Activated CD4-positive, alpha-beta T cell treated with anti-CD3 and anti-CD28 coated beads, Interleukin-10, Interleukin-2, amounts not matched to agents 100 ng/mL and 50 ng/mL, durations not matched to agents 16 hours and 8 hours (primary cell): ENCODE results near the gene GGTLC3.
"Not testable (repeated sequence)": the region's sequence is repeated elsewhere in the genome, so short reads cannot be mapped to it uniquely, and the experiment has no call there.

Experiments
- DNase-seq: peaks from one replicate; pipeline ENCODE4 v3.0.0-alpha.2; 2020

The GGTLC3 gene

GRCh38 chr22:18518061-18518460 is at the start of gene GGTLC3:
Gene GGTLC3 (minus strand): TSS chr22:18518161. CDS start chr22:18517897, 264 bp downstream.
- DNase-seq: not testable (repeated sequence)

DNA sequence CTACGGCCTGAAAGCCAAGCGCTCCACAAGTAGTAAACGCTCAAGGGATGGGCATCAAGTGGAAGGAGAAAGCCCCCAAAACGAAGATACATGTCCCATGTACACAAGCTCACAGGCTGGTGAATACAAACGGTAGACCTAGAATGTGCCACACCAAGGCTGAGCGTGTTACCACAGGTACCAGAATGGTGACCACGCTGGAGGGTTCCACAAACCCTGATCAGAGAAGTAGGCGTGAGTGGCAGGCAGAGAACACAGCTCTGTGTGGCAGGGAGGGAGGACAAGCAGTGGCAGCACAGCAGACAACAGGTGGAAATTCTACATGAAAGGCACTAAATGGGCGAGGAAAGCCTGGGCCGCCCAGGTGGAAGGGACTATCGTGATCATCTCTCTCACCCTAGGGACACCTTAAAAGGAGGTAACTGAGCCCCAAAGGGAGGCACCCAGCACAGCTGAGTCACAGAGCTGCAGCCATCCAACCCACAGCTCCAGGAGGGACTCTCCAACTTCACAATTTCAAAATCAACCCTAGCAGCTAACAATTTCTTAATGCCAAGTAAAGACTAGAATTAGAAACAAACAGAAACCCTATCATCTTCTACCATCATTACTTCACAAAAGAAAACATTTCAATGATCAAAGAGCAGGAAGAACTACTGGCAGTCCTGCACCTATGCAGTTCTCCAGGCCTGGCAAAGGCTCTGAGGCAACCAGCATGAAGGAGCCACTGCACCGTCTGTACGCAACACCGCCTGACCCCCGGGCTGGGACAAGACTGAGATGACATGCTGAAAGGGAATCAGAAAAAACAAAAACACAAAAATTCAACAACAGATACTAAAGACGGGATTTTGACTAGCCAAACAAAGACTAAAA is 42.4 kb upstream of the GGTLC3 start:
- DNase-seq: not testable (repeated sequence)

- DNase-seq: not testable (repeated sequence)
Measured at GRCh38 chr22:18558939-18559338, 41.0 kb upstream of the GGTLC3 start.

DNA sequence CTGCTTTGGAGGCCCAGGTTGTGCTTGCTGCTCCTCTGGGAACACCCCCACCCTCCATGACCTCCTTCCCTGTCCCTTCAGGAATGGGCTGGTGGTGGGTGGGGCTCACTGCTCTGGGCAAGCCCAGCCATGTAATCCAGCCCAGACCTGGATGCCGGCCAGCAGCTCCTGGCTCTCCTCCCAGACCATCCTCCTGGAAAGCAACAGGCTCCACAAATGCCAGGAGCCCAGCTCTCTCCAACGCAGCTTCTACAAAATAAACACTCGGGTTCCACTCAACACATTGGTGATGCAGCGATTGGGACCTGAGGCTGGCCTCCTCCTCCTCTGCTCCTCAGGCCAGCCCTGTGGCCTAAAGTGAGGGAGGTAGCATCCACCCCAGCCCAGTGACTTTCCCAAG is 40.6 kb upstream of the GGTLC3 start:
- not testable (repeated sequence) for DNase-seq

DNA sequence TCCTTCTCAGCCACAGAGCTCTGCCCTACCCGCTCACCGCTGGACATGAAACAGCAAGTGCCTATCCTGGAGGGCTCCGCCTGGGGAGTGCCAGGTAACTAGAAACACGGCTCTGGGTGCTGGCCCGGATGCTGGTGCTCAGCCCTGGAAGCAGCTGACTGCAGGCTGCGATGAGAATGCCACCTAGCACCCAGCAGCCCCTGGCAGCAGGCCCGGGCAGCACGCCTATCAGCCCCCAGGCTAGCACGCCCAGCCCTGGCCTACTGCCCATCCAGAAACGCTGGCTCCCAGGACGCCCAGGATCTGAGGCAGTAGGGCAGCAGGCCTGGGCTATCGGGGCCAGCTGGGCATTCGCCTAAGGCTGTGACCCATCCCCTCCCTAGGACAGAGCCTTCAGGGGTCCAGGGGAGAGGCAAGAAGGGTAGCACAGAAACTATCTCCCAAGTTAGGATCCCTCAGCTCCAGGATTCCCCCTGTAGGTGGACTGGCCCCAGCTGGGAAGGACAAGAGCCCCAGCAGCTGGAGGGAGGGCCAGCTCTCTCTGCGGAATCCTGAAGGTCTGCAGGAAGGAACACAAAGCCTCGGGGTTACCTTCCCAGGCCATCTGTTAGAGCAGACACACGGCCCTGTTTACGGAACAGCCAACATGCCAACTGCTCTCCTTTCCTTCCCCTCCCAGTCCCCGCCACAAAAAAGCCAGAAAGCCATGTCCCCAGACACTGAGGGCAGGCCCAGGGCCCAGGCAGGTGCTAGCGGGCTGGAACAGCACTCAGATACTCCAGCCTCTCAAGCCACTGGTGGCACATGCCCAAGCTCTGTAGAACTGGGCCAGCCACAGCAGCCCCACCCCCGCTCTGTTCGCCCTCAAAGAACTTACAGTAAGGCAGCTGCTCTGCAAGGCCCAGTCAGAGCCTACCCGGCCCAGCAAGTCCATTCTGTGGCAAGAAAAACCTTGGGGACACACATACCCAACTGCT is 36.6 kb upstream of the GGTLC3 start:
- DNase-seq: not testable (repeated sequence)

GRCh38 chr22:18552839-18553597 is 35.1 kb upstream of the GGTLC3 start:
- not testable (repeated sequence) for DNase-seq

DNA sequence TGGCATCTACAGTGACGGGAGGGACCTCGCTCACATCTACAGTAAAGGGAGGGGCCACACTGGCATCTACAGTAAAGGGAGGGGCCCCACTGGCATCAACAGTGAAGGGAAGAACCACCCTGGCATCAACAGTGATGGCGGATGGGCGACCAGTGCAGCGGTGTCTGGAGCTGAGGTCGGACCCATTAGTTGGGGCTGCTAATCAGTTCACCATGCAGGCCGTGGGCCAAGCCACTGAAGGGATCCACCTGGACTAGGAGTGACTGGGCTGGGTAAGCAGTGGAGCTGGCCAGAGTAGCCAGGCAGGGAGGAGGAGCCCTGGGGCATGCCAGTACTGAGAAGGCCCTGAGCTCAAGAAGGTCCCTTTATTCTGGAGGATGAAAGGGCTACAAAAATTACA is 33.1 kb upstream of the GGTLC3 start:
- not testable (repeated sequence) for DNase-seq

DNA sequence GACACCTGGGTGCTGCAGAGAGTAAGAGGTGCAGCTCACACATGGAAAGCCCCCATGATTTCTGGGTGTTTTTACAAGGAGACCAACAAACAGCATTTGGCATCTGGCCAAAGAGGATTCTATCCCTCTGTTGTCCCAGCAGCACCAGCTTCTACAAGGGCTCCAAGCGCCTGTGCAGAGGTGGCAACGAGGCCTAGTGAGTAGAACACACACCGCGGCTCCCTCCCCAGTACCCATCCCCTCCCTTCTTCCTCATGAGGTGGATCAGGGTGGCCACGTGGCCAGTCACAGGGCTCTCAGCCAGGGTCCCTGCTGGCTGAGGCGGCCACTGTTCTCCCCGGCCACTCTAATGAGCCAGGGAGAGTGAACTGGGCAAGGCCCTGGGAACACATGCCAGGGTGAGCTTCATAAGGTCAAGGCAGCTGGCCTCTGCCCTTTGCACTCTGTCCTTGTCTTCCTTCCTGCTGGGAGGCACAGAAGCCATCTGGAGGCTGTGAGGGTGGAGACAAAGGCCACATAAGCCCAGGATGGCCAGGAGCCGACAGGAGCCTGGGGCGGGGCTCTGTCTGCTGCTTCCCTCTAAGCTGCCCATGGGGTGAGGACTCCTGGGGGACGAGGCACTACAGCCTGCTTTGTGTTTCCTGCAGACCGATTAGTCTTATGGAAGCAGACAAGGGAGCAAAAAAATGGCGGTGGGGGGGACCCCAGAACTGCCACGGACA is 31.7 kb upstream of the GGTLC3 start:
- DNase-seq: not testable (repeated sequence)

GRCh38 chr22:18544615-18545014 is 26.7 kb upstream of the GGTLC3 start:
- DNase-seq: not testable (repeated sequence)

- DNase-seq: not testable (repeated sequence)
Measured at GRCh38 chr22:18543400-18543799, 25.4 kb upstream of the GGTLC3 start.

- DNase-seq: not testable (repeated sequence)
Measured at GRCh38 chr22:18539994-18540393, 22.0 kb upstream of the GGTLC3 start.

GRCh38 chr22:18534315-18534714 is 16.4 kb upstream of the GGTLC3 start:
- DNase-seq: not testable (repeated sequence)

DNA sequence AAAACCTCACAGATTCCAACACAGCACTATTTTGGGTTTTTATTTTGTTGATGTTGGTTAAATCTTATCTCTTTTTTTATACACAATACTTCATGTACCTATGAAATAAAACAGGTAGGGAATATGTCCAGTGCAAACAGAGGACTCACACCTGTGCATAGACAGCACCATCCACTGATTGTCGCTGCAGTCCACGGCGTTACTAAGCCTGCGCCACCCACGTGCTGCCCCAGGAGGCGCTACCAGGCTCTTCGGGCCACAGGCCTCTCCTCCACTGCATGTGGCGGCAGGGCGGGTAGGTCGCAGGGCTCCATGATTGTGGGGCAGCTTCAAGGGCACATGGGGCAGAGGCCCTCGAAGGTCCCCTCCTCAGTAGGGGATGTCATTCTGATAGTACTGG is 15.7 kb upstream of the GGTLC3 start:
- DNase-seq: not testable (repeated sequence)

GRCh38 chr22:18529416-18530145 is 11.6 kb upstream of the GGTLC3 start:
- not testable (repeated sequence) for DNase-seq

- peak; percentile 81 for DNase-seq
Measured at GRCh38 chr22:18528597-18529415, 10.8 kb upstream of the GGTLC3 start.

GRCh38 chr22:18527752-18528596 is 10.0 kb upstream of the GGTLC3 start, which contains the start of gene TMEM191B:
Gene TMEM191B (plus strand): TSS chr22:18527802. CDS start chr22:18527981, 179 bp downstream.
- DNase-seq: not testable (repeated sequence)

DNA sequence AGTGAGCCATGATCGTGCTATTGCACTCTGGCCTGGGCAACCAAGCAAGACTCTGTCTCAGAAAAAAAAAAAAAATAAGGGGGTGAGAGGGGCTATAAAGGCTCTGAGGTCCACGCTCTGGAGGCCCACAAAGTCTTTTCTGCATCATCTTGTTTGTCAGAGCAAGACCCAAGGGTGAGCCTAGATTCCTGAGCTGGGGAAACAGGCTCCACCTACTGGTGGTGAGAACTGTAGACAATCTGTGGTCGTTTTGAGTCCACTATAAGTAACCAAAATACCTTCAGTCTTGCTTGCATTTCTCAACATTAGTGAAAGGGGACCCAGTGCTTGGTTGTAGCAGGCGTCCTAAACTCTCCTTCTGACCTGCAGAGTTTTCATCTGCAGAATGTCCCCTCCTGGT is 5.4 kb upstream of the GGTLC3 start:
- not testable (repeated sequence) for DNase-seq

- DNase-seq: not testable (repeated sequence)
Measured at GRCh38 chr22:18522762-18523161, 4.8 kb upstream of the GGTLC3 start.

DNA sequence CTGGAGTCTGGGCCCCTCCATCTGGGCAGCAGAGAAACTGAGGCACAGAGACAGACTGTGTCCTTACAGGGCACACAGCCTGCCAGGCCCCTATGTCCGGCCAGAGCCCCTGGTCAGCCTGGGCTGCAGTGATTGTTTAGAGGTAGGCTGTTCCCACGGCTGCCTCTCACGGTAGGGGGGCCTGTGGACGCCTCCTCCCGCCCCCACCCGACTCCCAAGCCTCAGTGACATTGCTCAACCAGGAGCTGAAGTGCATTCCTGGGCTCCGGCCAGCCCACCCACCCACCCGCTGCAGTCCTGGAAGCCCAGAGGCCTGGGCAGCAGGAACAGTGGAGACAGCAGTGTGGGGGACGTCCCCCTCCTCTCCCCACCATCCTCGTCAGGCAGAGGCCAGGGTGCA is 4.5 kb downstream of the GGTLC3 start:
- DNase-seq: not testable (repeated sequence)
